SK-N-DZ (cell line): Measurements from ENCODE around the gene COL6A3.
"Not testable (repeated sequence)": the region's sequence is repeated elsewhere in the genome, so short reads cannot be mapped to it uniquely, and the experiment has no call there.

Experiments used
- DNase-seq: peaks from one replicate; pipeline ENCODE4 v3.0.0-alpha.2; 2015; ENCODE audit warnings: low spot score

The COL6A3 gene

DNA sequence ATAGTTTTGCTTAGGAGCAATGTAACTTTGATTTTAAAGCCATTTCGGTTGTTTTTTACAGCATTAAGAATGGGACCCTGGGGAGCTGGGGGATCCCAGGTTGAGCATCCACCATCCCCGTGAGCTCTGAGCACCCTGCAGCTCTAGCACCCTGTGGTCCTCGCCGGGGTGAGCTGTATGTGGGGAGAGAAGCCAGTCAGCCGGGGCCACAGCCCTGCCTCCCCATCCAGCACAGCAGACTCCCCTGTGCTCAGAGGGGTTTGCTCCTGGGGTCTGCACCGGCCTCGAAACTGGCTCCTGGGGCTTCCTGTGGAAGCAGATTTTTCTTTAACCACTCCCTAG, 1.3 kb downstream of the COL6A3 start:
- no peak for DNase-seq

DNA sequence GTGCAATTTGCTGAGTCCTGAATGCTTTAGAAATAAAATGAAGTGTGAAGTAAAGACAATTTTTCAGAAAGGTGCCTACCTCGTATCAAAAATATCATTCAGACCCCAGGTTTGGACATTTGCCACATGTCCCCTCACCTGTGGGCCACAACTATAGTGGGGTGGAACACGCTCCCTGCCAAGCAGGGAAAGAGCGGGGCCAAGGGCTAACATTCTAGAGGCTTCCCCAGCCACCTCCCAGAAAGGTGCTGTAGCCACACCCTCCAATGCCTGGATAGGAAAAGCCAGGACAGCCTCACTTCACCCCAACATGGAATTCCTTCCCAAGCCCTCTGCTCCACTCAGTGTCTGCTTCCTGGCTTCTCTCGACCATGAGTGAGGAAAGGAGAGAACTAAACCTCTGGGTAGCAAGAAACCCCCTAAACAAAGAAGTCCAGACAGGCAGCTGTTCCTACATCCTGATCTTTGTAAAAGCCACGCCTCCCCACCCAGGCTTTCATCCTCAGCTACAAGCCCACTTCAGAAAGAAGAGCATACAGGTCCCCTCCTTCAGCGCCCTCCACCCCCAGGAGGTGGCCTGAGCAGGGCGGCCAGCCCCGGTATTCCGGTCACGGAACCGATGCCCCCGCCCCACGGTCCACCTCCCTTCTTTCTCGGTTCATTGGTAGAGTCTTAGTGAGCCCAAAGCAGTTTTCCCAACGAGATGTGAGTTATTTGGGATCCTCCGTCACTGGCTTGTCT, 2.1 kb downstream of the COL6A3 start:
- DNase-seq: no peak

DNA sequence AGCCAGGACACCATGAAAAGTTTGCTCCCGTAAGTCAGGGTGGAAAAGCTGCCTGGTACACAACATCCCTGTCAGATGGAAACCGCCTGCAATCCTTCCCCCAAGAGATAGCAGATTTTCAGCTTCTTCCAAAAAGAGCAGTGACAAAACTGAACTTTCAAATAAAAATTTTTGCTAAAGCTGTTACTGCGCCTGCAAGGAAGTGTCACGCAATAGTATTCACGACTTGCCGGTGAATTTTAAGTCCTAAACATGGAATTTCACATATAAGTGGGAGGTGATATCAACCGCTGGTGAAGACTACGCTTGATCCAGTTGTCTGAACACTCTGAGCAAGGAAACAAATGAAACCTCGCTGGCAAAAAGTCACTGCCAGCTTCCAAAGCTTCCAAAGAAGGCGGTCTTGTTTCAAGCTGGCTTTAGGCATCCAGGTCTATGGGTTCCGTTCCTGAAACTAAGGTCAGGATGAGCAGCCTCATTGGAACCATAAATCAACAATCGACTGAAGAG, 2.8 kb downstream of the COL6A3 start:
- DNase-seq: no peak

DNA sequence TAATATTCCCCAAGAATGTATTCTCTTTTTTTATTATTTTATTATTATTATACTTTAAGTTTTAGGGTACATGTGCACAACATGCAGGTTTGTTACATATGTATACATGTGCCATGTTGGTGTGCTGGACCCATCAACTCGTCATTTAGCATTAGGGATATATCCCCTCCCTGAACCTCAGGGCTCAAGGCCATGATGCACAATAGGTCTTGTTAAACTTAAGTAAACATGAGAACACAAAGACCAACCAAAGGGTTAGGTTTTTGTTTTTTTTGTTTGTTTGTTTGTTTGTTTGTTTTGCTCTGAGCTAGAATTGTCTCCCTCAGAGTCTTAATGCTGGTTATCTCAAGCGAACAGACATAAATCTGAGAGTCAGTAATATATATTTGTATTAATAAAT, 4.7 kb downstream of the COL6A3 start:
- not testable (repeated sequence) for DNase-seq

GRCh38 chr2:237408335-237409000, 5.5 kb downstream of the COL6A3 start:
- DNase-seq: no peak

DNA sequence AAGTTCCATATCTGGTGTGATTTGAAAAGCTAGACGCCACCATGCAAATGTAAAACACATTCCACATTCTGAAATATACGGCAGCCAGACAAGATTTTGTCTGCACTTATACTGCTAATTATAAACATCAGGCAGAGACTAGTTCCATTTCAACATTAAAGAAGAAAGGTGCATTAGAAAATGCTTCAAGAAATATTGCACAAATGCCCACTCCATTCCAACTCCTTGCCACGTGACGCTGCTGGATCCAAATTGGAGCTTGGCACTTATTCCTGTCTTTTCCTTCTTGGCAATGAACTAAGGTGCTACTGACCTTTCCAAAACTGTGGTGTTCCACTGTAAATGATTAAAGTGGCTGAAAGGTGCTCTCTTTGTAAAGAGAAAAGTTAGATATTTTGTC, 6.3 kb downstream of the COL6A3 start:
- DNase-seq: no peak

DNA sequence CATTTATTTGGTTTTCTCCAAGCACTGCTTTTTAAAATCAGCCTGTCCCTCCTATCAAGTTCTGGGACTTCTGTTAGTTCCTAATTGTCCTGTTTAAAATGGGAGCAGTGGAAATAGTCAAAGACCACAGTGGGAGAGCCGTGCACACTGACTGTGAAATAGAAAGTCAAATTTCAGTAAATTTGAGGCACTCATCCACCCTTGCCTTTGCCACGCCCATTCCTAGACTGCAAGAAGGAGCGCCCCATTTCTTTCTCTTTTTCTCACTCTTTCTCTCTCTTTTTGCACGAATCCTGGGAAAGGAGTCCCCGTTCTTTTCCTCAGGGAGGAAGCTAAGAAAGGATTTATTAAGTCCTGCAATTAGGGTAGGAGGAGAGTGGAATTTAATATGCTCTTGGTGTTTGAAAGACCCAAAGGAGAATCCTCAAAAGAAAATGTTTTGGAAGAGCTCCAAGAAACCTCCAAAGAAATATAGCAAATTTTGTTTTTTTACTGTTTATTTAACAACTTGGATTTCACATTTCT, 7.5 kb downstream of the COL6A3 start:
- DNase-seq: no peak

DNA sequence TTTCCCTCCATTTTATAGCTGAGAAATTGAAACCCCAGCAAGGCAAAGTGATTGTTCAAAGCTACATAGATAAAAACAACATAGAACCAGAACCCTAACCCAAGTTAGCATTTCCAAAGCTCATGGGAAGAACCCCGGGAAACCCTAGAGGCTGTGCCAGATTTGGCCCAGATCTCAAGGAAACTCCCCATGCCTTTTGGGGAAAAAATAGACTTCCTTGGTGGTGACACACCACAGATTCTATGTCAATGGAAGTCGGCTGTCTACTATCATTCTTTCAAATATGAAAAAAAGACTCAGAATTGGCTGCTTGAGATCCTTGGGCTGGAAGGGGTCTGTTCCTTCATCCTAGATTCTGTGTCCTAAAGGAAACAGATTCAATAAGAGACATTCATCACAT, 8.4 kb downstream of the COL6A3 start:
- no peak for DNase-seq

GRCh38 chr2:237405006-237405559, 8.9 kb downstream of the COL6A3 start:
- DNase-seq: no peak

DNA sequence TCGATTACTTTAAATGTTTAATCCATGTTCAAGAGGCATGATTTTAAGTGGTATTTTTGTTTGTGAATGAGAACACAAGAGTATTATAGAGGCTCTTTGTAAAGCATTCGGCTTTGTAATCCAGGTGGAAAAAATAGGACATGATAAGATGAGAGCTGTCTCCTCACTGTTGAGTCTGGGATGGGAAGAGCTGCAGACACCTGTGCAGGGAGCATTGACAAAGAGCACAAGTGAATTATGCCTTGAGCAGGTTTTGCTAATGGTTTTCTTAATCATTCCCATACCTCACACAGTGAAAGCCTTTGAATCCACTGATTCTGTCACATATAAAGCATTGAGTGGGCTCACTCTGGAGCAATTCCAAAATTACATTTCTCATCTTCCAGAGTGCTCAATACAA, 9.6 kb downstream of the COL6A3 start:
- DNase-seq: peak; percentile 9

DNA sequence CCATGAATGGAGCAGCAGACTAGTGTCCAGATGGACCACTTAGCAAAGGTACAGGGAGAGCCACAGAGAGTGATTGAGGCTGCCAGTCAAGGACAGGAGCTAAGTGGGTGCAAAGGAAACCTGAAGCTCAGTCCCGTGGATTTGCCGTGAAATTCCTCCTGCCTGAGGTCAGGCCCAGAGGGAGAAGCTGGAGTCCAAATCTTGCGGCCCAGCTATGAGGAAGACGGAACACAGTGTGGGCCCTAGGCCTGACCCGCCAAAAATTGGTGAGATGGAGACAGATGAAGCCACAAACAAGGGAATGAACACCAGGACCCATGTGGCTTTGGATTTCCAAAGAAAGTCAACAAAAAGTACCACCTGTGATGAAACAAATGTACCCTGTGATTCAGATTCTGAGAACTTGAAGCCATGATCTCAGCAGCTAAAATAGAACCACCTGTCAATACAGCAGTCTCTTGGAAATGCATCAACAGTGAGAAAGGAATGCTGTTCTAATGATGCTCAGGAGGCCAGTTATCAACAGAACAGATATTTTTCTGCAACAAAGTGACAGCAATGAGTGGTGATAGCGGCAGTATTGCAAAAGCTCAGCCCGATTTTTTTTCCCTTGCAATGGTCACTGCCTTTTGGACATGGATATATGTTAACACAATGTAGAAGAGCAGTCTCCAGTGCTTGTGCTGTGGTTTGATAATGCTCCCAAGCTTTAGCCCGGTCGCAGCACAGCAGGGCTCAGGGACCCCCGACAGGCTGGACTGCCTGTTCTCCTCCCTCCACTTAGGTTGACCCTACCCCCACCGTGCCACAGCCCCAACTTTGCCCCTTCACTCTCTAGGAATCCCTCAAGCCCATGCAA, 10.7 kb downstream of the COL6A3 start:
- no peak for DNase-seq

DNA sequence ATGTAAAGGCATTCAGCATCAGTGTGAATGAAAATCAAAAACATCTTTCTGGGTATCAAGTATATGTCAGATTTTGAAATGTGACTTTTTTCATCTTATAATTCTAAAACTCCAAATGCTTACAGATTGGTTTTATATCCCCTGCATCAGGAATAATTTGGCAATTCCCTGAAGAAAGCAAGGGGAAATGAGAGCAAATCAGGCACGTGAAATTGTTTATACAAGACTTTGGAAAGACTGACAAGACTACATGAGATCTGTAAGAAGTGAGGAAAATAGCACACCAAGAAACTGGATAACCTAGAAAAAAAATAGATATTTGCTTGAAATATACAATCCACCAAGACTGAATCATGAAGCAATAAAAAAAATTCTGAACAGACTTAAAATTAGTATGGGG, 13.8 kb downstream of the COL6A3 start:
- no peak for DNase-seq

DNA sequence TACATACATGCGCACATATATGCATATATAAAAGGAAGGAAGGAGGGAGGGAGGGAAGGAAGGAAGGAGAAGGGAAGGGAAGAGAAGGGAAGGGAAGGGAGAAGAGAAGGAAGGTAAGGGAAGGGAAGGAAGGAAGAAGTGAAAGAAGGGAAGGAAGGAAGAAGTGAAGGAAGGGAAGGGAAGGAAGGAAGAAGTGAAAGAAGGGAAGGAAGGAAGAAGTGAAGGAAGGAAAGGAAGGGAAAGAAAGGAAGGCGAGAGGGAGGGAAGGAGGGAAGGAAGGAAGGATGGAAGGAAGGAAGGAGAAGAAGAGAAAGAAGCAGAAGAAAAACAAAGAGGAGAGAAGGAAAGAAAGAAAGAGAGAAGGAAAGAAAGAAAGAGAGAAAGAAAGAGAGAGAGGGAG, 16.9 kb downstream of the COL6A3 start:
- DNase-seq: no peak

DNA sequence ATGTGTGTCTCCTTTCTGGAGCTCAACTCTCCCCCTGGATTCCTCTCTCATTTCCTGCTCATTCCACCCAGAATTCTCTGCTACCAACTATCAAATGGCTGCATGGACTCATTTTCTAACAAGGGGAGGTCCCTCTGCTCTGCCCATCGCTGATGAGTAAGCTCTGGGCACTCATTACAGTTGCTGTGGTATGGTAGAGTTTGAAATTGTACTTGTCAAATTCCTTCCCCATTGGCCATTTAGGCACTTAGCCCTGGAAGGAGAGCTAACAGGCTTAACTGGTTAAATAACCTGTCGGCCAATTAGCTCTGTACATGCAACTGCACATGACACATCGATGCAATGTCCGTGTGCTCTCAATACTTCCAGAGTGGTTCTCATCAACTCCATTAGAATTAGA, 20.4 kb downstream of the COL6A3 start:
- DNase-seq: no peak

GRCh38 chr2:237392186-237392585, 21.8 kb downstream of the COL6A3 start:
- DNase-seq: no peak

DNA sequence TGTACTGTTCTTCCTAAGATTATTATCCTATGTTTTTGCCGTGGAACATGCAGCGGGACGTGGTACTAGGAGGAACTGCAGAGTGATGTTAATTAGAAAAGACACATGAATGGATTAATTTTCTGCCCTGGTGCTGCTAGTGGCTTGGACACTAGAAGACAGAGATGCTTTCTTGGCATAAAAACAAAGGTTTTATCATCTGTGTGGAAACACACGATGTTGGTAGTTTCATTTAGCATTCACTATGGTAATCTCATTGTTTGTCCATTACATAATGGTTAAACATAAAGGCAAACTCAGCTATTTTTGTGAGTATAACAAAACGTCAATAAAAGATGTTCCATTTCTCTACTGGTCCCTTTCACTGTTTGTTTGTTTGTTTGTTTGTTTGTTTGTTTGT, 22.8 kb downstream of the COL6A3 start:
- DNase-seq: peak; percentile 20

- DNase-seq: no peak
Measured at GRCh38 chr2:237390235-237390634, 23.7 kb downstream of the COL6A3 start.

DNA sequence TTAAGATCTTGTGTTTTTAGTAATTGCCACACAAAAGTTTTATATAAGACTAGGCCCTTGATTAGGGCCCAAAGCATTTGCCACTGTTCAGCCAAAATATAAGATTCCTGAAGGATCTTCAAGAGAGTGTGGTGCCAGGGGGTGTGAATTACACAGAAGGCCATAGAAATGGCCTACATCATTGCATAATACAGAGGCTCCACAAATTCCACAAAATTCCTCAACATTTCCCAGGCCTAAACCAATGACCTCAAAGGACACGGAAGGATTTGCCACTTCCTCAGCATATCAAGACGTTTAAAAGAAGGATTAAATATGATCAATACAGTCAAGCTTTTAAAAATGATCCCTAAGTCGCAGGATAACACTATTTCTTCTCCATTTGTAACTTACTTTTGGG, 24.1 kb downstream of the COL6A3 start:
- DNase-seq: no peak

DNA sequence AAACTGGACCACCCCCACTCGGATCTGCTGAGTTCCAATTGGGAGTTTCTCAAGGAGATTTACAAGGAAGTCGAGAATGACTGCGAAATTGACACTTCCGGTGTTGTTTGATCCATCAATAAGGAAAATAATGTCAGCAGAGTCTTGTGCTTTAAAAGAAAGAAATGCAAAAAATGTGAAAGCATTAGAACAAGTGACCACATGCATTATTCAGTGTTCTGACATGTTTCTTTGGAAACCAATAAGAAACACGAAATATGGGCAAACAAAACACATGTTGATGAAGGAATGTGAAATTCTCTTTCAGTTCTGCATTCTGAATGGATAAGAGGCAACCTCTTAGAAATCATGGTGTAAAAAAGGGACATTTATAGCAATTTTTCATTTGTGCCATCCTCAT, 25.9 kb downstream of the COL6A3 start:
- no peak for DNase-seq

GRCh38 chr2:237384672-237385020, 29.3 kb downstream of the COL6A3 start:
- DNase-seq: no peak

DNA sequence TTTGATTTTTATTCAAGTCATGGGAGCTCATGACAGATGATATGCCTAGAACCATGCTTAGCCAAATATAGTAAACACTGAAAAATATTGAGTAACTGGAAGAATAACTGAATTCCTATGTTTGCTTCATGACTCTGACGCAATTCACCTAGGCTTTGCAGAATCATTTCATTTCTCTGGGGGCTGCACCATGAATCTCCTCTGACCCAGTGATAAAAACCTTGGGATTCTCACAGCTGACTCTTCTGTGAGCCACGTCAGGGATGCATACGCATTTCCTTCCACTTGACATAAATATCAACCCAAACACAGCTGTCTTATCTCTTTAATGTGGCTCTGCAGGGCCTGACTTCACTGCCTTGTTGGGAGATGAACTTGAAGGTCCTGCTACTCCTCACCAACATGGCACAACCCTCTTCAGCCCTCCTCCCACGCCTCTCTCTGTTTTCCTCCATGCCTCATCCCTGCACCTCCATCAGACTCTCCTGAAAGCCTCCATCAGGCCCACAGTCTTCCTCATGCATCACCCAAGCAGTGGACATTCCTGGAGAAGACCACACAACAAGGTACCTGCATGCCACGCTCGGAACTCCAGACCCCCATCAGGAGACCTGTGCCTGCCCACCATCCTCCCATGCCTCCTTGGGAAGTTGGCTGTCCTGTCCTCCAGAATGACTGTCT, 29.8 kb downstream of the COL6A3 start:
- no peak for DNase-seq
